ENCODE data around the gene ZBTB34. TPM values are rescaled to one million over a fixed set of nuclear protein-coding genes. Genes with fewer than 3 reads are reported as not detected.

Gene ZBTB34
- polyA plus RNA-seq, 3 donors = 3.2 to 15.3 (median 3.6) TPM

GRCh38 chr9:126926364-126926763, 65.9 kb downstream of the ZBTB34 start:
- Mint-ChIP-seq H3K9me3 (no peaks in the 10 kb centered on the region), H3K27me3 (ENCODE audit: low read depth in 3 of 3) (peaks cover 0 to 2% (median 0%) of the 10 kb centered on the region in 3 donors), H3K27ac (no peak overlapping the region), H3K4me3 (no peak overlapping the region), H3K36me3 (no peaks in the 10 kb centered on the region), H3K4me1 (no peaks in the 10 kb centered on the region)
- 88% methylated on average over 2 of the region's 2 CpGs for WGBS (ENCODE audit: insufficient coverage)
- H3K27me3 ChIP-seq (ENCODE audit: control insufficient read depth in 2 of 2, insufficient read depth in 2 of 2, low read length in 2 of 2) = no peaks in the 10 kb centered on the region
- intact Hi-C loops (cut with micrococcal nuclease) = no loop called here
- H3K36me3 ChIP-seq (replicated peaks in 1 of 2; ENCODE audit: control insufficient read depth in 1 of 2, insufficient read depth in 2 of 2, low read length in 2 of 2) = no peaks in the 10 kb centered on the region
- no peaks in the 10 kb centered on the region for H3K79me2 ChIP-seq (ENCODE audit: insufficient read depth, low read length)
- no peak overlapping the region for H2AFZ ChIP-seq (ENCODE audit: insufficient read depth, low read depth, low read length, poor library complexity, severe bottlenecking)
- H3K27ac ChIP-seq (ENCODE audit: low read depth in 1 of 2, low read length in 2 of 2) = no peak overlapping the region
- no peaks in the 10 kb centered on the region for H3K9me3 ChIP-seq (replicated peaks in 1 of 2; ENCODE audit: control insufficient read depth in 1 of 2, insufficient read depth in 1 of 2, low read length in 2 of 2)
- no peaks in the 10 kb centered on the region for H4K20me1 ChIP-seq (ENCODE audit: insufficient read depth, low read length)
- no peak overlapping the region for H3K4me3 ChIP-seq (replicated peaks in 1 of 3; ENCODE audit: low read depth in 2 of 3, low read length in 3 of 3)
- H3K4me2 ChIP-seq (replicated peaks; ENCODE audit: extremely low read depth, low read length, poor library complexity, severe bottlenecking) = no peak overlapping the region
- H3K4me1 ChIP-seq (ENCODE audit: control insufficient read depth in 1 of 2, insufficient read depth in 2 of 2, low read length in 2 of 2) = no peaks in the 10 kb centered on the region
- H3K9ac ChIP-seq (ENCODE audit: insufficient read depth, low read length, poor library complexity, severe bottlenecking) = no peak overlapping the region
- no peak for TF ChIP-seq CTCF (IDR thresholded peaks at IDR 0.05)
- no peak for DNase-seq

- H3K9me3 ChIP-seq (replicated peaks in 1 of 2; ENCODE audit: control insufficient read depth in 1 of 2, insufficient read depth in 1 of 2, low read length in 2 of 2) = no peaks in the 10 kb centered on the region
- H3K4me1 ChIP-seq (ENCODE audit: control insufficient read depth in 1 of 2, insufficient read depth in 2 of 2, low read length in 2 of 2) = no peaks in the 10 kb centered on the region
- WGBS (ENCODE audit: insufficient coverage) = 100% methylated on average over 1 of the region's 6 CpGs
- H3K9ac ChIP-seq (ENCODE audit: insufficient read depth, low read length, poor library complexity, severe bottlenecking) = no peak overlapping the region
- Mint-ChIP-seq H3K27ac (no peak overlapping the region), H3K36me3 (no peaks in the 10 kb centered on the region), H3K9me3 (no peaks in the 10 kb centered on the region), H3K4me3 (no peak overlapping the region), H3K4me1 (no peaks in the 10 kb centered on the region), H3K27me3 (ENCODE audit: low read depth in 3 of 3) (peaks cover 0 to 2% (median 1%) of the 10 kb centered on the region in 3 donors)
- no peak for DNase-seq
- no peak for TF ChIP-seq CTCF (IDR thresholded peaks at IDR 0.05)
- no peak overlapping the region for H3K27ac ChIP-seq (ENCODE audit: low read depth in 1 of 2, low read length in 2 of 2)
- no peaks in the 10 kb centered on the region for H3K79me2 ChIP-seq (ENCODE audit: insufficient read depth, low read length)
- no peak overlapping the region for H3K4me2 ChIP-seq (replicated peaks; ENCODE audit: extremely low read depth, low read length, poor library complexity, severe bottlenecking)
- H3K36me3 ChIP-seq (replicated peaks in 1 of 2; ENCODE audit: control insufficient read depth in 1 of 2, insufficient read depth in 2 of 2, low read length in 2 of 2) = no peaks in the 10 kb centered on the region
- H4K20me1 ChIP-seq (ENCODE audit: insufficient read depth, low read length) = no peaks in the 10 kb centered on the region
- H3K4me3 ChIP-seq (replicated peaks in 1 of 3; ENCODE audit: low read depth in 2 of 3, low read length in 3 of 3) = no peak overlapping the region
- H2AFZ ChIP-seq (ENCODE audit: insufficient read depth, low read depth, low read length, poor library complexity, severe bottlenecking) = no peak overlapping the region
- intact Hi-C loops (cut with micrococcal nuclease) = no loop called here
- no peaks in the 10 kb centered on the region for H3K27me3 ChIP-seq (ENCODE audit: control insufficient read depth in 2 of 2, insufficient read depth in 2 of 2, low read length in 2 of 2)
Observed at GRCh38 chr9:126927419-126927818, 67.0 kb downstream of the ZBTB34 start.
